Uterus (tissue), 4 donors: ENCODE measurements around the gene APBB3. TPM values are rescaled to one million over a fixed set of nuclear protein-coding genes. Genes with fewer than 3 reads are reported as not detected.

Experiments
- DNase-seq, 2 donors: peaks; one replicate each; pipeline ENCODE4 v3.0.0-alpha.2; 2019 to 2020
- H3K27ac ChIP-seq, 2 donors: fragments of 200-600 bp; sonication (generic); 1 replicate in 1 of 2; 2 replicates in 1 of 2; pipeline ENCODE4 v1.5.1; 2016 to 2018
- H3K27me3 ChIP-seq, 2 donors: fragments of 200-600 bp; sonication (generic); one replicate each; pipeline ENCODE4 v1.5.1; 2018 to 2019; ENCODE audit warnings: control low read depth in 1 of 2
- H3K36me3 ChIP-seq, 2 donors: fragments of 200-600 bp; sonication (generic); one replicate each; pipeline ENCODE4 v1.5.1; 2019; ENCODE audit warnings: control low read depth in 1 of 2
- H3K4me1 ChIP-seq, 2 donors: fragments of 200-600 bp; sonication (generic); one replicate each; pipeline ENCODE4 v1.5.1; 2018 to 2019; ENCODE audit warnings: control low read depth in 1 of 2
- H3K4me3 ChIP-seq, 2 donors: fragments of 200-600 bp; sonication (generic); 1 replicate in 1 of 2; 2 replicates in 1 of 2; pipeline ENCODE4 v1.5.1; 2018 to 2019; ENCODE audit warnings: mild to moderate bottlenecking in 1 of 2
- H3K9me3 ChIP-seq, 2 donors: fragments of 200-600 bp; sonication (generic); one replicate each; pipeline ENCODE4 v1.5.1; 2019; ENCODE audit warnings: control low read depth in 1 of 2
- CTCF ChIP-seq, 4 experiments: fragments of 200-600 bp in 2 of 4; fragments of 450-650 bp in 2 of 4; sonication (generic) in 2 of 4; IDR thresholded peaks; one replicate each; pipeline ENCODE4 v1.5.1; 2016 to 2019; ENCODE audit warnings: antibody characterized with exemption in 4 of 4, mild to moderate bottlenecking in 2 of 4, moderate library complexity in 1 of 4
- POLR2A ChIP-seq, 2 donors: fragments of 450-650 bp; IDR thresholded peaks; one replicate each; pipeline ENCODE4 v1.6.1; 2016; ENCODE audit warnings: antibody characterized with exemption in 2 of 2, mild to moderate bottlenecking in 1 of 2, moderate library complexity in 1 of 2
- intact Hi-C: fragments of 100-400 bp; cut with DNase I; formaldehyde crosslinking; loops from one replicate; pipeline ENCODE4 v1.15.1; 2023; ENCODE audit warnings: low total_unique reads
- total RNA-seq, 4 donors: library from RNA; depleted of rRNA in 3 of 4; stranded (reverse); fragments of >200 nt in 3 of 4; gene quantifications; one replicate each; pipeline versions ENCODE4 v1.1.0 to v1.2.4, GENCODE V29; 2014 to 2023
- donor health status: DM: yes; HTN: yes; CAD: no.

The APBB3 gene
- total RNA-seq, 4 donors from 2014 or later = 6.5 to 54.7 (median 27.4) TPM

- no peaks in the 10 kb centered on the region for H3K36me3 ChIP-seq
- TF ChIP-seq CTCF (IDR thresholded peaks at IDR 0.05) = peak in 2 of 4 experiments; percentile 18 to 20
- TF ChIP-seq POLR2A (IDR thresholded peaks at IDR 0.05) = no peak
- no peaks in the 10 kb centered on the region for H3K27me3 ChIP-seq
- H3K9me3 ChIP-seq = no peaks in the 10 kb centered on the region
- no peak overlapping the region for H3K4me3 ChIP-seq
- DNase-seq = no peak
- H3K4me1 ChIP-seq = no peaks in the 10 kb centered on the region
- intact Hi-C loops = no loop called here
- H3K27ac ChIP-seq = no peak overlapping the region
These were observed 10.9 kb upstream of the APBB3 start for GRCh38 chr5:140575309-140575708.

GRCh38 chr5:140574165-140574564, 9.8 kb upstream of the APBB3 start:
- intact Hi-C loops = no loop called here
- H3K27me3 ChIP-seq = no peaks in the 10 kb centered on the region
- no peaks in the 10 kb centered on the region for H3K4me1 ChIP-seq
- no peaks in the 10 kb centered on the region for H3K36me3 ChIP-seq
- no peak overlapping the region for H3K27ac ChIP-seq
- H3K4me3 ChIP-seq = no peak overlapping the region
- TF ChIP-seq POLR2A (IDR thresholded peaks at IDR 0.05) (no peak), CTCF (IDR thresholded peaks at IDR 0.05) (no peak)
- no peaks in the 10 kb centered on the region for H3K9me3 ChIP-seq
- no peak for DNase-seq

GRCh38 chr5:140573683-140574082, 9.3 kb upstream of the APBB3 start:
- no peak for DNase-seq
- Histone ChIP-seq H3K27me3 (no peaks in the 10 kb centered on the region), H3K27ac (no peak overlapping the region), H3K9me3 (no peaks in the 10 kb centered on the region), H3K4me3 (no peak overlapping the region), H3K4me1 (no peaks in the 10 kb centered on the region), H3K36me3 (no peaks in the 10 kb centered on the region)
- TF ChIP-seq POLR2A (IDR thresholded peaks at IDR 0.05) (no peak), CTCF (IDR thresholded peaks at IDR 0.05) (no peak)
- intact Hi-C loops = no loop called here

- TF ChIP-seq CTCF (IDR thresholded peaks at IDR 0.05) (no peak), POLR2A (IDR thresholded peaks at IDR 0.05) (no peak)
- Histone ChIP-seq H3K4me3 (no peak overlapping the region), H3K27ac (no peak overlapping the region), H3K27me3 (no peaks in the 10 kb centered on the region), H3K36me3 (no peaks in the 10 kb centered on the region), H3K4me1 (peaks cover under 1 to 1% of the 10 kb centered on the region in 2 donors), H3K9me3 (no peaks in the 10 kb centered on the region)
- no peak for DNase-seq
- intact Hi-C loops = no loop called here
These were observed 6.7 kb upstream of the APBB3 start for GRCh38 chr5:140571105-140571504.

- DNase-seq = no peak
- Histone ChIP-seq H3K27me3 (no peaks in the 10 kb centered on the region), H3K4me3 (no peak overlapping the region), H3K9me3 (no peaks in the 10 kb centered on the region), H3K27ac (no peak overlapping the region), H3K4me1 (peaks cover 6 to 8% of the 10 kb centered on the region in 2 donors), H3K36me3 (no peaks in the 10 kb centered on the region)
- intact Hi-C loops = no loop called here
- TF ChIP-seq POLR2A (IDR thresholded peaks at IDR 0.05) = no peak
These were observed 6.1 kb upstream of the APBB3 start for GRCh38 chr5:140570488-140570887.

GRCh38 chr5:140570058-140570457, 5.7 kb upstream of the APBB3 start:
- no peak for TF ChIP-seq POLR2A (IDR thresholded peaks at IDR 0.05)
- Histone ChIP-seq H3K4me3 (no peak overlapping the region), H3K9me3 (no peaks in the 10 kb centered on the region), H3K4me1 (peaks cover 8 to 10% of the 10 kb centered on the region in 2 donors), H3K27ac (peak overlapping the region; percentile 26 to 33), H3K27me3 (no peaks in the 10 kb centered on the region), H3K36me3 (no peaks in the 10 kb centered on the region)
- intact Hi-C loops = no loop called here
- no peak for DNase-seq
